Raji (cell line): Measurements from ENCODE around the gene AKAP12.

Source experiments
- POLR2A ChIP-seq: IDR thresholded peaks from 2 replicates; pipeline ENCODE4 v1.6.1; 2011; ENCODE audit warnings: low read depth, low read length, control low read depth; ENCODE audit not compliant: insufficient read depth

Gene AKAP12

GRCh38 chr6:151335930-151336329, 96.2 kb downstream of the AKAP12 start:
- no peak for TF ChIP-seq POLR2A

GRCh38 chr6:151338651-151339200, 99.0 kb downstream of the AKAP12 start:
- no peak for TF ChIP-seq POLR2A

GRCh38 chr6:151339369-151339768, 99.6 kb downstream of the AKAP12 start:
- TF ChIP-seq POLR2A: no peak

GRCh38 chr6:151340219-151340978, 100.6 kb downstream of the AKAP12 start:
- TF ChIP-seq POLR2A: no peak

GRCh38 chr6:151341476-151342195, 101.9 kb downstream of the AKAP12 start:
- TF ChIP-seq POLR2A: no peak

- no peak for TF ChIP-seq POLR2A
Observed at GRCh38 chr6:151349651-151350270, 110.0 kb downstream of the AKAP12 start.

- TF ChIP-seq POLR2A: no peak
Observed at GRCh38 chr6:151350442-151351145, 110.8 kb downstream of the AKAP12 start.

- no peak for TF ChIP-seq POLR2A
Observed at GRCh38 chr6:151351146-151351700, 111.5 kb downstream of the AKAP12 start.

- no peak for TF ChIP-seq POLR2A
Observed at GRCh38 chr6:151351731-151352130, 112.0 kb downstream of the AKAP12 start.

- TF ChIP-seq POLR2A: no peak
Observed at GRCh38 chr6:151352410-151353396, 112.9 kb downstream of the AKAP12 start.

- TF ChIP-seq POLR2A: no peak
Observed at GRCh38 chr6:151353795-151354194, 114.0 kb downstream of the AKAP12 start.

- no peak for TF ChIP-seq POLR2A
Observed at GRCh38 chr6:151357758-151358436, 118.1 kb downstream of the AKAP12 start.

- TF ChIP-seq POLR2A: no peak
Observed at GRCh38 chr6:151358475-151358874, 118.7 kb downstream of the AKAP12 start.
